Myocyte (in vitro differentiated cells): ENCODE measurements around the gene HMBS. TPM values are rescaled to one million over a fixed set of nuclear protein-coding genes. Genes with fewer than 3 reads are reported as not detected.
"Not testable (repeated sequence)": the region's sequence is repeated elsewhere in the genome, so short reads cannot be mapped to it uniquely, and the experiment has no call there.

ENCODE experiments used
- DNase-seq: peaks from one replicate; pipeline ENCODE4 v3.0.0-alpha.2; 2012; ENCODE audit warnings: low read depth
- total RNA-seq: library from RNA; depleted of rRNA; stranded (reverse); fragments of >200 nt; gene quantifications from 2 replicates; pipeline ENCODE4 v1.2.3, GENCODE V29; 2014

The HMBS gene
- total RNA-seq, 1 donor from 2014 or later: 10.3 TPM

- DNase-seq: no peak
These were observed 33.5 kb downstream of the HMBS start for GRCh38 chr11:119118227-119118626.

GRCh38 chr11:119118946-119119345, 34.3 kb downstream of the HMBS start:
- DNase-seq: no peak

- peak; percentile 74 for DNase-seq
These were observed 35.9 kb downstream of the HMBS start for GRCh38 chr11:119120639-119121007.

GRCh38 chr11:119121008-119121810, 36.5 kb downstream of the HMBS start, which contains the start of gene HINFP:
HINFP (plus strand) TSS chr11:119121580; CDS start chr11:119126945, 5,365 bp downstream.
- DNase-seq: peak; percentile 99

GRCh38 chr11:119121811-119122124, 37.1 kb downstream of the HMBS start:
- no peak for DNase-seq

- no peak for DNase-seq
These were observed 41.1 kb downstream of the HMBS start for GRCh38 chr11:119125821-119126220.

- DNase-seq: no peak
These were observed 42.1 kb downstream of the HMBS start for GRCh38 chr11:119126675-119127268.

- DNase-seq: no peak
These were observed 46.0 kb downstream of the HMBS start for GRCh38 chr11:119130662-119131061.

GRCh38 chr11:119134389-119134978, 49.8 kb downstream of the HMBS start:
- no peak for DNase-seq

GRCh38 chr11:119139276-119139675, 54.6 kb downstream of the HMBS start:
- DNase-seq: not testable (repeated sequence)

Other genes starting within 250 kb of the HMBS start
- gene CXCR5, start 201.0 kb upstream of the HMBS start, total RNA-seq: not detected in 2 replicates
- 15.2 and 22.1 TPM in 2 replicates for gene BCL9L, start 159.0 kb upstream of the HMBS start, total RNA-seq
- gene UPK2, start 128.6 kb upstream of the HMBS start, total RNA-seq: not detected in 2 replicates
- gene FOXR1, start 113.1 kb upstream of the HMBS start, total RNA-seq: not detected in 2 replicates
- gene CENATAC, start 86.7 kb upstream of the HMBS start, total RNA-seq: 14.6 and 15.7 TPM in 2 replicates
- gene RPS25, start 66.5 kb upstream of the HMBS start, total RNA-seq: 960 and 1,378 TPM in 2 replicates
- gene TRAPPC4, start 66.1 kb upstream of the HMBS start, total RNA-seq: 42.4 and 53.9 TPM in 2 replicates
- gene SLC37A4, start 54.0 kb upstream of the HMBS start, total RNA-seq: 19.0 and 19.3 TPM in 2 replicates
- gene HYOU1, start 27.7 kb upstream of the HMBS start, total RNA-seq: 104 and 157 TPM in 2 replicates
- 21.2 and 22.0 TPM in 2 replicates for gene VPS11, start 17.1 kb upstream of the HMBS start, total RNA-seq
- gene DPAGT1, start 17.0 kb downstream of the HMBS start, total RNA-seq: 24.5 and 25.5 TPM in 2 replicates
- gene C2CD2L, start 22.5 kb downstream of the HMBS start, total RNA-seq: 19.3 and 19.7 TPM in 2 replicates
- 12.9 and 16.7 TPM in 2 replicates for gene HINFP, start 36.7 kb downstream of the HMBS start, total RNA-seq
- 0.08 and 0.16 TPM in 2 replicates for gene ABCG4, start 64.2 kb downstream of the HMBS start, total RNA-seq
- gene NLRX1, start 83.8 kb downstream of the HMBS start, total RNA-seq: 22.8 and 24.1 TPM in 2 replicates
- gene NHERF4, start 100.6 kb downstream of the HMBS start, total RNA-seq: not detected in 2 replicates
- gene CBL, start 121.5 kb downstream of the HMBS start, total RNA-seq: 8.2 and 9.1 TPM in 2 replicates
- 57.3 and 68.7 TPM in 2 replicates for gene MCAM, start 232.2 kb downstream of the HMBS start, total RNA-seq
- 2.6 and 3.8 TPM in 2 replicates for gene RNF26, start 249.6 kb downstream of the HMBS start, total RNA-seq